Gastroesophageal sphincter (tissue), 3 donors: ENCODE data around the gene EPAS1.

Experiments
- CTCF ChIP-seq, 4 experiments: fragments of 200-600 bp in 2 of 4; fragments of 450-650 bp in 2 of 4; sonication (generic) in 1 of 4; IDR thresholded peaks; one replicate each; pipeline ENCODE4 v1.5.1; 2017 to 2019; ENCODE audit warnings: antibody characterized with exemption in 4 of 4, mild to moderate bottlenecking in 2 of 4, moderate library complexity in 2 of 4
- EP300 ChIP-seq: sonication (generic); formaldehyde crosslinking; IDR thresholded peaks from one replicate; pipeline ENCODE4 v1.6.1; 2017; ENCODE audit warnings: antibody characterized with exemption, mild to moderate bottlenecking
- POLR2A ChIP-seq, 2 donors: fragments of 450-650 bp; IDR thresholded peaks; one replicate each; pipeline ENCODE4 v1.6.1; 2017; ENCODE audit warnings: antibody characterized with exemption in 2 of 2, mild to moderate bottlenecking in 2 of 2, moderate library complexity in 1 of 2
- POLR2AphosphoS5 ChIP-seq: sonication (generic); formaldehyde crosslinking; IDR thresholded peaks from one replicate; pipeline ENCODE4 v1.6.1; 2017; ENCODE audit warnings: antibody characterized with exemption

- TF ChIP-seq CTCF (IDR thresholded peaks at IDR 0.05) (peak in 1 of 4 experiments; percentile 25), EP300 (no peak), POLR2A (IDR thresholded peaks at IDR 0.05) (no peak), POLR2AphosphoS5 (no peak)
Measured at GRCh38 chr2:46352621-46353020, 55.4 kb downstream of the EPAS1 start.
